OCI-LY7 (cell line): ENCODE measurements around the gene TTC16. TPM values are rescaled to one million over a fixed set of nuclear protein-coding genes. Genes with fewer than 3 reads are reported as not detected.

Source experiments
- BruUV-seq: library from RNA; stranded (reverse); fragments of 400-500 nt; replicated peaks from 2 replicates; lab custom pipeline; 2021; lab: Mats Ljungman, UMichigan
- CTCF ChIA-PET: fragments of 300-600 bp; sonication (Branson Sonifier 250); formaldehyde crosslinking; loops from one replicate; lab custom pipeline; 2022; ENCODE audit warnings: antibody characterized with exemption; ENCODE audit not compliant: unreplicated experiment; lab: Charles Lee
- POLR2A ChIA-PET: fragments of 300-600 bp; sonication (Branson Sonifier 250); formaldehyde crosslinking; loops from one replicate; lab custom pipeline; 2022; ENCODE audit warnings: antibody characterized with exemption; lab: Charles Lee
- DNase-seq: peaks from one replicate; pipeline ENCODE4 v3.0.0-alpha.2; 2015; ENCODE audit warnings: low spot score
- H2AFZ ChIP-seq: fragments of 200-600 bp; sonication (generic), shearing (Covaris generic); 2 replicates; pipeline ENCODE4 v1.6.1; 2014; ENCODE audit warnings: mild to moderate bottlenecking, antibody characterized with exemption, low read length, moderate library complexity
- H3K27ac ChIP-seq: fragments of 200-600 bp; sonication (generic); 2 replicates; pipeline ENCODE4 v1.5.1; 2014; ENCODE audit warnings: mixed run types, low read depth, mild to moderate bottlenecking, moderate library complexity, low read length, inconsistent platforms; ENCODE audit not compliant: poor library complexity, severe bottlenecking
- H3K36me3 ChIP-seq: fragments of 200-600 bp; sonication (generic); 2 replicates; pipeline ENCODE4 v1.6.1; 2014; ENCODE audit warnings: mild to moderate bottlenecking, antibody characterized with exemption, low read length, moderate library complexity, mixed read lengths; ENCODE audit not compliant: insufficient read depth
- H3K4me1 ChIP-seq: fragments of 200-600 bp; sonication (generic); 2 replicates; pipeline ENCODE4 v1.5.1; 2014; ENCODE audit warnings: mild to moderate bottlenecking, low read length; ENCODE audit not compliant: insufficient read depth, poor library complexity, severe bottlenecking
- H3K4me2 ChIP-seq: fragments of 200-600 bp; sonication (generic); 2 replicates; pipeline ENCODE4 v1.6.1; 2014; ENCODE audit warnings: mild to moderate bottlenecking, low read length
- H3K4me3 ChIP-seq: fragments of 200-600 bp; sonication (generic); 2 replicates; pipeline ENCODE4 v1.5.1; 2014; ENCODE audit warnings: mild to moderate bottlenecking, low read depth, low read length; ENCODE audit not compliant: poor library complexity, severe bottlenecking
- H3K79me2 ChIP-seq: fragments of 200-600 bp; sonication (generic); 2 replicates; pipeline ENCODE4 v1.6.1; 2016; ENCODE audit warnings: low read depth, mild to moderate bottlenecking, low read length, moderate library complexity, mixed read lengths; ENCODE audit not compliant: insufficient read depth
- H3K9me2 ChIP-seq: fragments of 200-600 bp; sonication (generic); 2 replicates; pipeline ENCODE4 v1.6.1; 2016; ENCODE audit warnings: mild to moderate bottlenecking, low read length, mixed read lengths; ENCODE audit not compliant: insufficient read depth
- H3K9me3 ChIP-seq: fragments of 200-600 bp; sonication (generic); 2 replicates; pipeline ENCODE4 v1.6.1; 2014; ENCODE audit warnings: mild to moderate bottlenecking, mixed run types, low read length, mixed read lengths
- H4K20me1 ChIP-seq: fragments of 200-600 bp; sonication (generic); 2 replicates; pipeline ENCODE4 v1.6.1; 2014; ENCODE audit warnings: mild to moderate bottlenecking, antibody characterized with exemption, low read length, moderate library complexity, mixed read lengths; ENCODE audit not compliant: insufficient read depth
- CTCF ChIP-seq: fragments of 200-600 bp; sonication (generic); conservative IDR thresholded peaks from 2 replicates; pipeline ENCODE4 v1.5.1; 2014; ENCODE audit warnings: mild to moderate bottlenecking, antibody characterized with exemption, low read length, moderate library complexity, mixed read lengths
- EZH2phosphoT487 ChIP-seq: fragments of 200-600 bp; sonication (generic); IDR thresholded peaks from 2 replicates; pipeline ENCODE4 v1.6.1; 2018; ENCODE audit warnings: low read depth, borderline replicate concordance, mild to moderate bottlenecking, mixed run types, antibody characterized with exemption, low read length, moderate library complexity, mixed read lengths
- intact Hi-C: fragments of 100-400 bp; cut with micrococcal nuclease; formaldehyde crosslinking; loops from one replicate; pipeline ENCODE4 v1.10.0; 2022; ENCODE audit not compliant: unreplicated experiment
- total RNA-seq, 2 experiments: library from RNA; depleted of rRNA in 1 of 2; stranded (reverse); fragments of >200 nt in 1 of 2; shearing (Covaris generic) in 1 of 2; gene quantifications; 2 replicates each; pipeline ENCODE4 v1.2.3, GENCODE V29; 2014 to 2022

Gene TTC16
- total RNA-seq, 2 experiments from 2014 or later: not detected

- Histone ChIP-seq H3K4me3 (no peak overlapping the region), H3K9me2 (no peaks in the 10 kb centered on the region), H3K79me2 (no peaks in the 10 kb centered on the region), H3K9me3 (no peaks in the 10 kb centered on the region), H3K4me1 (peaks cover 17% of the 10 kb centered on the region), H2AFZ (no peak overlapping the region), H3K36me3 (no peaks in the 10 kb centered on the region), H3K27ac (no peak overlapping the region), H3K4me2 (no peak overlapping the region), H4K20me1 (no peaks in the 10 kb centered on the region)
- POLR2A ChIA-PET: interaction anchor here (0.6 to 0.8 kb wide), 2 partner anchors 12 to 257 kb away, joined by 3 read pairs; no protein-coding TSS in a partner anchor
- DNase-seq: no peak
- BruUV-seq: no TSS peak
- intact Hi-C loops: no loop called here
- TF ChIP-seq EZH2phosphoT487: no peak
- TF ChIP-seq CTCF: no peak
- CTCF ChIA-PET: no interaction called here
Observed at GRCh38 chr9:127730799-127731410, 15.0 kb downstream of the TTC16 start.

GRCh38 chr9:127731938-127732337 lies 16.1 kb downstream of the TTC16 start:
- no peak overlapping the region for H3K4me3 ChIP-seq
- ChIA-PET CTCF (no interaction called here), POLR2A (no interaction called here)
- no peaks in the 10 kb centered on the region for H4K20me1 ChIP-seq
- H3K79me2 ChIP-seq: no peaks in the 10 kb centered on the region
- H3K9me2 ChIP-seq: no peaks in the 10 kb centered on the region
- BruUV-seq: no TSS peak
- DNase-seq: no peak
- intact Hi-C loops: no loop called here
- no peaks in the 10 kb centered on the region for H3K9me3 ChIP-seq
- H2AFZ ChIP-seq: no peak overlapping the region
- no peak for TF ChIP-seq EZH2phosphoT487
- TF ChIP-seq CTCF: no peak
- H3K4me2 ChIP-seq: no peak overlapping the region
- peaks cover 19% of the 10 kb centered on the region for H3K4me1 ChIP-seq
- H3K36me3 ChIP-seq: no peaks in the 10 kb centered on the region
- H3K27ac ChIP-seq: no peak overlapping the region

- H3K4me2 ChIP-seq: no peak overlapping the region
- no peaks in the 10 kb centered on the region for H3K9me2 ChIP-seq
- no TSS peak for BruUV-seq
- H3K79me2 ChIP-seq: no peaks in the 10 kb centered on the region
- H3K4me1 ChIP-seq: peaks cover 19% of the 10 kb centered on the region
- no peak overlapping the region for H2AFZ ChIP-seq
- H3K4me3 ChIP-seq: no peak overlapping the region
- H4K20me1 ChIP-seq: no peaks in the 10 kb centered on the region
- H3K36me3 ChIP-seq: no peaks in the 10 kb centered on the region
- H3K9me3 ChIP-seq: no peaks in the 10 kb centered on the region
- TF ChIP-seq CTCF (no peak), EZH2phosphoT487 (no peak)
- no peak for DNase-seq
- intact Hi-C loops: no loop called here
- no peak overlapping the region for H3K27ac ChIP-seq
- ChIA-PET CTCF (no interaction called here), POLR2A (no interaction called here)
Observed at GRCh38 chr9:127732444-127732843, 16.6 kb downstream of the TTC16 start.
